Activated T-cell treated with anti-CD3 and anti-CD28 coated beads, Interleukin-2, amount 50 U/mL, for 72 hours (primary cell): ENCODE measurements around the gene ANKRD13A. TPM values are rescaled to one million over a fixed set of nuclear protein-coding genes. Genes with fewer than 3 reads are reported as not detected.
"Not testable (repeated sequence)": the region's sequence is repeated elsewhere in the genome, so short reads cannot be mapped to it uniquely, and the experiment has no call there.

Experiments
- ATAC-seq, 2 donors: fragments of 150-1000 bp; cut with Tn5 transposase; replicated peaks in 1 of 2; 2 replicates each; pipeline ENCODE4 v1.10.0; 2021; ENCODE audit warnings: moderate library complexity in 2 of 2, mild to moderate bottlenecking in 1 of 2
- DNase-seq, 2 donors: peaks; one replicate each; pipeline ENCODE4 v3.0.0; 2021 to 2022; ENCODE audit warnings: mixed read lengths in 1 of 2
- H3K27ac Mint-ChIP-seq: one replicate; pipeline ENCODE4 v1.8.0; 2022; ENCODE audit warnings: mild to moderate bottlenecking, moderate library complexity, mixed read lengths
- H3K27me3 Mint-ChIP-seq: one replicate; pipeline ENCODE4 v1.8.0; 2022; ENCODE audit warnings: low read depth, mixed read lengths
- H3K36me3 Mint-ChIP-seq, 2 donors: one replicate each; pipeline ENCODE4 v1.8.0; 2022; ENCODE audit warnings: mixed read lengths in 2 of 2, mild to moderate bottlenecking in 1 of 2; ENCODE audit not compliant: insufficient read depth in 2 of 2
- H3K4me1 Mint-ChIP-seq: one replicate; pipeline ENCODE4 v1.8.0; 2022; ENCODE audit warnings: low read depth, mixed read lengths
- H3K4me3 Mint-ChIP-seq, 2 donors: one replicate each; pipeline ENCODE4 v1.8.0; 2022; ENCODE audit warnings: mild to moderate bottlenecking in 2 of 2, mixed read lengths in 2 of 2, moderate library complexity in 2 of 2
- H3K9me3 Mint-ChIP-seq, 2 donors: one replicate each; pipeline ENCODE4 v1.8.0; 2022; ENCODE audit warnings: mixed read lengths in 2 of 2
- total RNA-seq, 2 donors: library from RNA; stranded (reverse); gene quantifications; one replicate each; pipeline ENCODE4 v1.2.3, GENCODE V29; 2022

The ANKRD13A gene
- total RNA-seq, 2 donors from 2014 or later, result 67.8 to 72.8 TPM

GRCh38 chr12:110068654-110069053, 69.4 kb downstream of the ANKRD13A start:
- no peak for DNase-seq
- peaks cover 1 to 3% of the 10 kb centered on the region in 2 donors for H3K36me3 Mint-ChIP-seq

DNA sequence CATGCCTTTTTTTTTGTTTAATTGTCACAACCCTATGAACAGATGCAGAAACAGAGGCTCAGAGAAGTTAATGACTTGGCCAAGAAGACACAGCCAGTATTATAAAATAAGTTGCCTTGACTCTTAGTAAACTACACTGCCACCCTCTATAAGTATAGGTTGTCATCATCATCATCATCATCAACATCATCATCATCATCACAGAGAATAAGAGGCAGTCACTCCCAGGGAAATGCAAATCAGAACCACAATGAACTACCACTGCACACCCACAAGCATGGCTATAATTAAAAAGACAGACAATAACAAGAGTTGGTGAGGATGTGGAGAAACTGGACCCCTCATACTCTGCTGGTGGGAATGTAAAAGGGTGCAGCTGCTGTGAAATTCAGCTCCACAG, 72.3 kb downstream of the ANKRD13A start:
- Mint-ChIP-seq H3K4me3 (peak overlapping the region; percentile 90 to 96), H3K27ac (no peak overlapping the region), H3K27me3 (no peaks in the 10 kb centered on the region), H3K36me3 (peaks cover 1 to 3% of the 10 kb centered on the region in 2 donors), H3K4me1 (peaks cover 47% of the 10 kb centered on the region), H3K9me3 (no peaks in the 10 kb centered on the region)
- ATAC-seq (peak in 1 of 2 donors; percentile 34), DNase-seq (no peak)

More at GRCh38 chr12:110068654-110069053, 69.4 kb downstream of the ANKRD13A start:
- Mint-ChIP-seq H3K4me1 (peaks cover 41% of the 10 kb centered on the region), H3K27me3 (no peaks in the 10 kb centered on the region), H3K4me3 (no peak overlapping the region), H3K9me3 (no peaks in the 10 kb centered on the region), H3K27ac (no peak overlapping the region)
- ATAC-seq, result no peak

GRCh38 chr12:110071967-110072366, 72.7 kb downstream of the ANKRD13A start:
- no peaks in the 10 kb centered on the region for H3K9me3 Mint-ChIP-seq
- H3K4me1 Mint-ChIP-seq, result peaks cover 47% of the 10 kb centered on the region
- H3K27me3 Mint-ChIP-seq, result no peaks in the 10 kb centered on the region
- H3K36me3 Mint-ChIP-seq, result peaks cover 1 to 3% of the 10 kb centered on the region in 2 donors
- ATAC-seq, result no peak
- no peak overlapping the region for H3K27ac Mint-ChIP-seq
- no peak for DNase-seq
- H3K4me3 Mint-ChIP-seq, result peak overlapping the region; percentile 90 to 96

DNA sequence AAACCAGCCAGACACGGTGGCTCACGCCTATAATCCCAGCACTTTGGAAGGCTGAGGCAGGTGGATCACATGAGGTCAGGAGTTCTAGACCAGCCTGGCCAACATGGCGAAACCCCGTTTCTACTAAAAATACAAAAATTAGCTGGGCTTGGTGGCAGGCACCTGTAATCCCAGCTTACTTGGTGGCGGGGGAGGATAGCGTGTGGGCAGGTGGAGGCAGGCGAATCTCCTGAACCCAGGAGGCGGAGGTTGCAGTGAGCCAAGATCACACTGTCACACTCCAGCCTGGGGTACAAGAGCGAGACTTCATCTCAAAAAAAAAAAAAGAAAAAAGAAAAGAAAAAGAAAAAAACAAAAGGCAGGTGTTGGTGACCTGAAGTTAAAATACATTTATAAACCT, 73.4 kb downstream of the ANKRD13A start:
- not testable (repeated sequence) for H3K9me3 Mint-ChIP-seq, ATAC-seq, H3K27me3 Mint-ChIP-seq, H3K36me3 Mint-ChIP-seq, DNase-seq
- Mint-ChIP-seq H3K27ac (peak overlapping the region; percentile 71), H3K4me1 (peaks cover 51% of the 10 kb centered on the region), H3K4me3 (peak overlapping the region; percentile 90 to 96)

DNA sequence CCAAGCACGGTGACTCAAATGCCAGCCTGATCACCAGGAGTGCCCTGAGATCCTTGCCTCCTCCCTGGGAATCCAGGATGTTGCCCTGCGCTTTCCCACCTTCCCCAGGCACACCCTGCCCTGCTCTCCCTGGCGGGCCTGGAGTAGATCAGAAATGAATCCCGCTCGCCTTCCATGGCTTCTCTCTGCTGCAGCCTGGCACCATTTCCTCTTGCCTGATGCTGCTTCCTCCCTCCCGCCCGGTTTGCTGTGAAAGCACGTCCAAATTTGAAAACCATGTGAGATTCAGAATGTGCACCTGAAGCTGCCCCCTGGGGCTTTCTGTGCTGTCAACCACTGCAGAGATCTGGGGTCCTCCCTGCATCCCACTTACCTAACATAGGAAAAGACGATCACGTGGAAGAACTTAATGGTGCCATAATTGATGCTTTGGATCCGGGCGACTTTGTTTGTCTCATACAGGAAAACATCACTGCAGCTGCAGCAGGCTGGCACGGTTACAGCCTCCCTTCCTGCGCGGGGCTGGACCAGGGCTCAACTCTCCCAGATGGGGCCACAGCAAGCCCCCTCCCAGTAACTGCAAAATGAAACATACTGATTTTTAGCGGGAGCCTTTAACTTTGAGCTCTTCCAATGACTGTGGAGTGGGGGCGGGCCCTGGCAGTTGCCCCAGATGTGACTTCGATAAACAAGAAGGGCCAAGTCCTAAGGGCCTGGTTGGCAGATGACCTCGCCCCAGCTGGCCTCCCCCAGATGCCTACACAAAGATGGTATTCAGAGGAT, 74.0 kb downstream of the ANKRD13A start:
- Mint-ChIP-seq H3K27ac (peak overlapping the region; percentile 67), H3K4me1 (peaks cover 56% of the 10 kb centered on the region), H3K36me3 (peaks cover 1 to 3% of the 10 kb centered on the region in 2 donors), H3K27me3 (no peaks in the 10 kb centered on the region), H3K4me3 (peak overlapping the region; percentile 90 to 96), H3K9me3 (no peaks in the 10 kb centered on the region)
- DNase-seq, result peak; percentile 38 to 50
- peak; percentile 74 to 80 for ATAC-seq

- no peaks in the 10 kb centered on the region for H3K27me3 Mint-ChIP-seq
- DNase-seq, result no peak
- no peaks in the 10 kb centered on the region for H3K9me3 Mint-ChIP-seq
- H3K4me3 Mint-ChIP-seq, result peak overlapping the region; percentile 90 to 96
- no peak for ATAC-seq
- H3K36me3 Mint-ChIP-seq, result peaks cover 1 to 3% of the 10 kb centered on the region in 2 donors
- no peak overlapping the region for H3K27ac Mint-ChIP-seq
- H3K4me1 Mint-ChIP-seq, result peaks cover 58% of the 10 kb centered on the region
These were observed 74.9 kb downstream of the ANKRD13A start for GRCh38 chr12:110074089-110074488.

DNA sequence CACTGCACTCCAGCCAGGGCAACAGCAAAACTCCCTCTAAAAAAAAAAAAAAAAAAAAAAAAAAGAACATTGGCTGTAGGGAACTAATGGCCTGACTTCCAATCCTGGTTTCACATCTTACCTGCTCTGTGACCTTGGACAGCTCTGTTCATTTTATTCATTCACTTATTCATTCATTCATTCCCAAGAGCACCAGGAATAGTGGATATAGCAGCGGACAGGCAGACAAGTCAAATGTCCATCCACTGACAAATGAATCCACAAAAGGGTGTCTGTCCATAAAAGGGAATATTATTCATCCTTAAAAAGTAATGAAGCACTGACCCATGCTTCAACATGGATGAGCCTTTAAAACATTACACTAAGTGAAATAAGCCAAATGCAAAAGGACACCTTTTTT, 76.7 kb downstream of the ANKRD13A start:
- H3K9me3 Mint-ChIP-seq, result peaks cover 3% of the 10 kb centered on the region in 2 donors
- no peaks in the 10 kb centered on the region for H3K27me3 Mint-ChIP-seq
- ATAC-seq, result no peak
- no peak overlapping the region for H3K27ac Mint-ChIP-seq
- H3K4me1 Mint-ChIP-seq, result peaks cover 76% of the 10 kb centered on the region
- H3K36me3 Mint-ChIP-seq, result peaks cover 5 to 6% of the 10 kb centered on the region in 2 donors
- H3K4me3 Mint-ChIP-seq, result no peak overlapping the region
- no peak for DNase-seq

GRCh38 chr12:110077800-110078199, 78.6 kb downstream of the ANKRD13A start:
- peaks cover 3 to 4% of the 10 kb centered on the region in 2 donors for H3K36me3 Mint-ChIP-seq
- H3K27ac Mint-ChIP-seq, result peak overlapping the region; percentile 56
- H3K27me3 Mint-ChIP-seq, result no peaks in the 10 kb centered on the region

GRCh38 chr12:110079477-110080400, 80.5 kb downstream of the ANKRD13A start:
- ATAC-seq (peak; percentile 93 to 95), DNase-seq (peak; percentile 78)
- Mint-ChIP-seq H3K4me1 (peaks cover 45% of the 10 kb centered on the region), H3K4me3 (peak overlapping the region; percentile 66 to 84), H3K36me3 (peaks cover 3 to 4% of the 10 kb centered on the region in 2 donors), H3K27me3 (no peaks in the 10 kb centered on the region), H3K9me3 (peaks cover 3% of the 10 kb centered on the region in 2 donors), H3K27ac (peak overlapping the region; percentile 92)

More at GRCh38 chr12:110077800-110078199, 78.6 kb downstream of the ANKRD13A start:
- no peak for DNase-seq
- H3K4me1 Mint-ChIP-seq, result peaks cover 61% of the 10 kb centered on the region
- H3K9me3 Mint-ChIP-seq, result peaks cover 3% of the 10 kb centered on the region in 2 donors
- ATAC-seq, result no peak
- H3K4me3 Mint-ChIP-seq, result no peak overlapping the region

DNA sequence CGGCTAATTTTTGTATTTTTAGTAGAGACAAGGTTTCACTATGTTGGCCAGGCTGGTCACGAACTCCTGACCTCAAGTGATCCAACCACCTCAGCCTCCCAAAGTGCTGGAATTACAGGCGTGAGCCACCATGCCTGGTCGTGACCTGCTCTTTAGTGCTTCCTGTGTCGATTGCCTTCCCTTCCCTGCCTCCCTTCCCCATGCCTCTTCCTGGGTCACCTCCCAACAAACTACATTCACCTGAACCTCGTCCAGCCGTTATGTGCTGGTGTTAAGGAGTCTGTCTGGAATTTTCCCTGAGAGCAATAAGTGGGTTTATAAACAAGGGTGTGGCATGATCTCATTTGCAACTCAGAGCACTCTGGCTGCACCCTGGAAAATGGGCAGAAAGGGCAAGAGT, 81.2 kb downstream of the ANKRD13A start:
- Mint-ChIP-seq H3K36me3 (peaks cover 3 to 4% of the 10 kb centered on the region in 2 donors), H3K27ac (peak overlapping the region; percentile 68), H3K4me1 (peaks cover 40% of the 10 kb centered on the region), H3K4me3 (no peak overlapping the region), H3K9me3 (peaks cover 3% of the 10 kb centered on the region in 2 donors), H3K27me3 (no peaks in the 10 kb centered on the region)
- DNase-seq (no peak), ATAC-seq (no peak)

GRCh38 chr12:110084314-110085015, 85.2 kb downstream of the ANKRD13A start:
- ATAC-seq (no peak), DNase-seq (no peak)
- Mint-ChIP-seq H3K9me3 (peaks cover 3% of the 10 kb centered on the region in 2 donors), H3K27ac (no peak overlapping the region), H3K36me3 (peaks cover 3 to 4% of the 10 kb centered on the region in 2 donors), H3K4me3 (no peak overlapping the region), H3K4me1 (peaks cover 15% of the 10 kb centered on the region), H3K27me3 (peaks cover 9% of the 10 kb centered on the region)

GRCh38 chr12:110088216-110088615, 89.0 kb downstream of the ANKRD13A start:
- H3K36me3 Mint-ChIP-seq, H3K4me3 Mint-ChIP-seq, DNase-seq, ATAC-seq, H3K27ac Mint-ChIP-seq, H3K9me3 Mint-ChIP-seq, H3K4me1 Mint-ChIP-seq: not testable (repeated sequence)
- H3K27me3 Mint-ChIP-seq, result peaks cover 21% of the 10 kb centered on the region
